Neuronal stem cell (in vitro differentiated cells): ENCODE data around the gene DPP6.
A peak's percentile ranks its signal among the peaks of the same experiment; 100 is the strongest.

Experiments
- DNase-seq: peaks from one replicate; pipeline ENCODE4 v3.0.0-alpha.2; 2013; ENCODE audit warnings: low spot score
- H2AFZ ChIP-seq: one replicate; pipeline ENCODE4 v1.6.1; 2013; ENCODE audit warnings: mild to moderate bottlenecking, low read length, inconsistent platforms
- H2AK5ac ChIP-seq: 2 replicates; pipeline ENCODE4 v1.6.1; 2013; ENCODE audit warnings: low read depth, mild to moderate bottlenecking, inconsistent platforms, low read length, moderate library complexity, mixed read lengths
- H2BK120ac ChIP-seq: 2 replicates; pipeline ENCODE4 v1.6.1; 2013; ENCODE audit warnings: low read depth, mild to moderate bottlenecking, inconsistent platforms, low read length, moderate library complexity, mixed read lengths
- H2BK12ac ChIP-seq: one replicate; pipeline ENCODE4 v1.6.1; 2013; ENCODE audit warnings: low read length, inconsistent platforms
- H2BK15ac ChIP-seq: 2 replicates; pipeline ENCODE4 v1.6.1; 2013; ENCODE audit warnings: mild to moderate bottlenecking, low read length, inconsistent platforms, mixed read lengths
- H2BK5ac ChIP-seq: one replicate; pipeline ENCODE4 v1.6.1; 2013; ENCODE audit warnings: inconsistent platforms, mild to moderate bottlenecking, low read length, moderate library complexity
- H3K14ac ChIP-seq: one replicate; pipeline ENCODE4 v1.6.1; 2013; ENCODE audit warnings: low read length, inconsistent platforms
- H3K18ac ChIP-seq: 2 replicates; pipeline ENCODE4 v1.6.1; 2013; ENCODE audit warnings: low read length, inconsistent platforms
- H3K23ac ChIP-seq: 2 replicates; pipeline ENCODE4 v1.6.1; 2013; ENCODE audit warnings: low read depth, mild to moderate bottlenecking, mixed read lengths, low read length, inconsistent platforms; ENCODE audit not compliant: poor library complexity
- H3K27ac ChIP-seq: replicated peaks from 3 replicates; pipeline ENCODE4 v1.5.1; 2013; ENCODE audit warnings: low read length, inconsistent platforms
- H3K27me3 ChIP-seq, 3 experiments: 2 replicates each; pipeline ENCODE4 v1.6.1; 2013; ENCODE audit warnings: low read length in 3 of 3, mild to moderate bottlenecking in 2 of 3, inconsistent platforms in 1 of 3, low read depth in 1 of 3, mixed read lengths in 1 of 3, moderate library complexity in 1 of 3; ENCODE audit not compliant: control insufficient read depth in 3 of 3, insufficient read depth in 3 of 3
- H3K36me3 ChIP-seq, 2 donors: replicated peaks in 1 of 2; 2 replicates each; pipeline ENCODE4 v1.6.1; 2013; ENCODE audit warnings: low read length in 2 of 2; ENCODE audit not compliant: control insufficient read depth in 2 of 2, insufficient read depth in 2 of 2
- H3K4ac ChIP-seq: 2 replicates; pipeline ENCODE4 v1.6.1; 2013; ENCODE audit warnings: inconsistent platforms, mild to moderate bottlenecking, low read length, moderate library complexity
- H3K4me1 ChIP-seq, 2 donors: 1 replicate in 1 of 2; 2 replicates in 1 of 2; pipeline ENCODE4 v1.6.1; 2013; ENCODE audit warnings: low read length in 2 of 2, low read depth in 1 of 2; ENCODE audit not compliant: control insufficient read depth in 2 of 2, insufficient read depth in 1 of 2
- H3K4me2 ChIP-seq: one replicate; pipeline ENCODE4 v1.6.1; 2013; ENCODE audit warnings: mild to moderate bottlenecking, low read length, inconsistent platforms; ENCODE audit not compliant: insufficient read depth, poor library complexity, severe bottlenecking
- H3K4me3 ChIP-seq, 2 donors: 2 replicates each; pipeline ENCODE4 v1.5.1; 2013; ENCODE audit warnings: low read length in 2 of 2, mild to moderate bottlenecking in 2 of 2, inconsistent platforms in 1 of 2, moderate library complexity in 1 of 2
- H3K79me1 ChIP-seq: one replicate; pipeline ENCODE4 v1.6.1; 2013; ENCODE audit warnings: low read depth, mild to moderate bottlenecking, inconsistent platforms, low read length, moderate library complexity
- H3K9ac ChIP-seq: one replicate; pipeline ENCODE4 v1.6.1; 2013; ENCODE audit warnings: mild to moderate bottlenecking, low read depth, low read length, inconsistent platforms; ENCODE audit not compliant: poor library complexity
- H3K9me3 ChIP-seq, 2 donors: replicated peaks in 1 of 2; 2 replicates each; pipeline versions ENCODE3 to v1.6.1; 2013; ENCODE audit warnings: low read length in 2 of 2, mild to moderate bottlenecking in 2 of 2, inconsistent platforms in 1 of 2, low read depth in 1 of 2, mixed read lengths in 1 of 2, moderate library complexity in 1 of 2; ENCODE audit not compliant: control insufficient read depth in 2 of 2, insufficient read depth in 1 of 2
- H4K8ac ChIP-seq: one replicate; pipeline ENCODE4 v1.6.1; 2013; ENCODE audit warnings: low read depth, mild to moderate bottlenecking, inconsistent platforms, low read length, moderate library complexity
- H4K91ac ChIP-seq: one replicate; pipeline ENCODE4 v1.6.1; 2013; ENCODE audit warnings: low read length, low read depth, mild to moderate bottlenecking, inconsistent platforms; ENCODE audit not compliant: poor library complexity
- WGBS, 2 donors: extraction: QIAGEN DNeasy Blood & Tissue Kit; methylation state at CpG; one replicate each; pipeline ENCODE4 v1.1.7; 2013; ENCODE audit warnings: missing lambda C conversion rate in 2 of 2, mixed read lengths in 1 of 2; ENCODE audit not compliant: insufficient read length in 2 of 2, insufficient replicate concordance in 1 of 2; ENCODE audit errors: extremely low coverage in 2 of 2; 5-methylcytosine and 5-hydroxymethylcytosine counted together

Gene DPP6

DNA sequence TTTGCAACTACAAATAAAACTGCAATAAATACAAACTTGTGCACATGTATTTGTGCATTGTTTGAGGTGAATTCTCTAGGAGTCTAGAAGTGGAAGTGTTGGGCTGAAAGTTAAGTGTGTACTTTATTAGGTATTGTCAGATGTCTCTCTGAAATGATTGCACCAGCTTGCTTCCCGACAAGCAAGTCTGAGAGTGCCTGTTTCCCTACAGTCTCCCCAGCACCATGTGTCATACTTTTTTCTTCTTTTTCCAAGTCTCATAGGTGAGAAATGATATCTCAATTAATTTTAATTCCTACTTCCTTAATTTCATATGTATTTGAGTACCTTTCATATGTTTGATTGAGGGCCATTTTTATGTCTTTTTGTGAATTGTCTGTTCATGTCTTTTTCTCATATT lies 614.6 kb downstream of the DPP6 start:
- Histone ChIP-seq H3K4ac (no peak overlapping the region), H3K18ac (no peak overlapping the region), H3K4me1 (no peaks in the 10 kb centered on the region), H3K14ac (no peak overlapping the region), H4K91ac (no peak overlapping the region), H3K27me3 (no peaks in the 10 kb centered on the region), H3K27ac (no peak overlapping the region), H3K4me3 (no peak overlapping the region), H2AFZ (no peak overlapping the region), H4K8ac (no peak overlapping the region), H3K79me1 (no peaks in the 10 kb centered on the region), H2BK120ac (no peak overlapping the region), H2BK12ac (no peak overlapping the region), H3K4me2 (no peak overlapping the region), H3K23ac (no peak overlapping the region), H2AK5ac (no peak overlapping the region), H3K9ac (no peak overlapping the region), H3K9me3 (peaks cover 0 to 4% of the 10 kb centered on the region in 2 donors), H3K36me3 (no peaks in the 10 kb centered on the region), H2BK5ac (no peak overlapping the region), H2BK15ac (no peak overlapping the region)
- no CpG with 5 or more reads among the region's 1 CpG for WGBS, 2 donors
- no peak for DNase-seq

- Histone ChIP-seq H2BK15ac (no peak overlapping the region), H3K14ac (no peak overlapping the region), H3K4me3 (no peak overlapping the region), H3K79me1 (peaks cover 2% of the 10 kb centered on the region), H2AFZ (no peak overlapping the region), H3K9me3 (peaks cover 0 to 2% of the 10 kb centered on the region in 2 donors), H2BK12ac (no peak overlapping the region), H2BK120ac (no peak overlapping the region), H3K4me1 (no peaks in the 10 kb centered on the region), H2BK5ac (no peak overlapping the region), H3K9ac (no peak overlapping the region), H4K91ac (no peak overlapping the region), H3K36me3 (no peaks in the 10 kb centered on the region), H2AK5ac (no peak overlapping the region), H3K4me2 (no peak overlapping the region), H3K18ac (no peak overlapping the region), H3K27me3 (no peaks in the 10 kb centered on the region), H3K27ac (no peak overlapping the region), H3K4ac (no peak overlapping the region), H4K8ac (no peak overlapping the region), H3K23ac (no peak overlapping the region)
- no CpG with 5 or more reads among the region's 4 CpGs for WGBS, 2 donors
- no peak for DNase-seq
Observed at GRCh38 chr7:154672659-154673415, 620.6 kb downstream of the DPP6 start.

DNA sequence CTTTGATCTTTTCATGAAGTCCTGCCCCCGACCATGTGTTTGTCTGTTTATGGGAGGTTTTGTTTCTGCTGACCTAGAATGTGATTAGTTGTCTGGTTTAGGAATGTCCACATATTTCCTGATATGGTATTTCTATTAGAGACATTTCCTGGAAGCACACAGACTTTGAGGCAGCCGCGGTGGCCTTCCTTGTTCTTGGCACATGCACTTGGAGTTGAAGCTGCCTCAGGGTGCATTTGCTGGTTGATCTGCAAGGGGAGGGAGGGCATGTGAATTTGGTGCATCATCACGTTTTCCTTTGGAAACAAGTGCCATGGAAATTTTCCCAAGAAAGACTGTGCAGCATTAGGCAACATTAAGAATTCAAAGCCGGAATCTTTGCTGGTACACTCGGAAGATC lies 622.0 kb downstream of the DPP6 start:
- Histone ChIP-seq H3K4me2 (no peak overlapping the region), H2AK5ac (no peak overlapping the region), H3K14ac (no peak overlapping the region), H3K79me1 (peaks cover 2% of the 10 kb centered on the region), H3K4ac (no peak overlapping the region), H3K4me3 (no peak overlapping the region), H3K9me3 (peaks cover 0 to 2% of the 10 kb centered on the region in 2 donors), H2AFZ (no peak overlapping the region), H2BK15ac (no peak overlapping the region), H3K27ac (no peak overlapping the region), H4K91ac (no peak overlapping the region), H2BK5ac (no peak overlapping the region), H3K9ac (no peak overlapping the region), H2BK120ac (no peak overlapping the region), H3K4me1 (no peaks in the 10 kb centered on the region), H2BK12ac (no peak overlapping the region), H3K23ac (no peak overlapping the region), H4K8ac (no peak overlapping the region), H3K27me3 (no peaks in the 10 kb centered on the region), H3K18ac (no peak overlapping the region), H3K36me3 (no peaks in the 10 kb centered on the region)
- WGBS, 2 donors = no CpG with 5 or more reads among the region's 6 CpGs
- DNase-seq = no peak

DNA sequence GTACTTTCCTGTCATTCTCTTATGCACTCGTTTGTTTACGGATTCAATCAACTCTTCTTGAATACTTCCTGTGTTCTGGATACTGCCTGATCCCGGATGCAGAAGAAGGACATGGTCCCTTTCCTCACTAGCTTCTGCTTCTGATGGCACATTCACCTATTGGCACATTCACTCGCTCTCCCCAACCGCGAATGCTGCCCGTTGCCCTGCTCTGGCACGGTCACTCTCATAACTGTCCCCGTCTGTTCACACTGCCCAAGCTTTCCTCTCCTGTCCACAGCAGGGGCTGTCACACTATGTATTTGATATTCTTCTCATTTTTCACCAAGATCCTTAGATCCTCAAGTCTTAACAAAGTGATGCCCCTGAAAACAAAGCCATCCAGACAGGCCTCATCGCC lies 623.4 kb downstream of the DPP6 start:
- no peak overlapping the region for H3K4me2 ChIP-seq
- H2AFZ ChIP-seq = no peak overlapping the region
- DNase-seq = no peak
- no peak overlapping the region for H4K8ac ChIP-seq
- H3K9ac ChIP-seq = no peak overlapping the region
- peak overlapping the region; percentile 91 for H3K14ac ChIP-seq
- no peak overlapping the region for H2BK5ac ChIP-seq
- no peak overlapping the region for H3K18ac ChIP-seq
- no peak overlapping the region for H2BK12ac ChIP-seq
- no peak overlapping the region for H2AK5ac ChIP-seq
- H3K23ac ChIP-seq = no peak overlapping the region
- H3K36me3 ChIP-seq = no peaks in the 10 kb centered on the region
- H3K27ac ChIP-seq = no peak overlapping the region
- no peak overlapping the region for H2BK120ac ChIP-seq
- H2BK15ac ChIP-seq = no peak overlapping the region
- no peak overlapping the region for H3K4ac ChIP-seq
- no peaks in the 10 kb centered on the region for H3K4me1 ChIP-seq
- H3K79me1 ChIP-seq = peaks cover 2% of the 10 kb centered on the region
- peaks cover 0 to 2% of the 10 kb centered on the region in 2 donors for H3K9me3 ChIP-seq
- H4K91ac ChIP-seq = no peak overlapping the region
- no peak overlapping the region for H3K4me3 ChIP-seq
- WGBS, 2 donors = no CpG with 5 or more reads among the region's 10 CpGs
- H3K27me3 ChIP-seq = no peaks in the 10 kb centered on the region
